ENCODE data around the gene TM7SF2.

DNA sequence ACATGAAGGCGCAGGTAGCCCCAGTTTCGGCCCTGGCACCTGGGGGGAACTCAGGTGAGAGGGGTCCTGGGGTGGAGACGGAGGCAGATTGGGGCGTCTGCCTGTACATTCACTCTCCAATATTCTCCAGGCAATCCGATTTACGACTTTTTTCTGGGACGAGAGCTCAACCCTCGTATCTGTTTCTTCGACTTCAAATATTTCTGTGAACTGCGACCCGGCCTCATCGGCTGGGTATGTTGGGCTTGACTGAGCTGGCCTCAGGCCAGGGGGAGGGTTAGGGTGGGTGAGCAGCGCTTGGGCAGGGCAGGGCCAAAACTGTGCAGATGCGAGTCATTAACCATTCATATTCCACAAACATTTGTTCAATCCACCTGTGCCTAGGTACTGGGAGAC lies 1.7 kb downstream of the TM7SF2 start:
- no peak for TF ChIP-seq CTCF (IDR thresholded peaks at IDR 0.05; ENCODE audit: low read depth, low read length)
- TF ChIP-seq MAX (IDR thresholded peaks at IDR 0.05; ENCODE audit: low read depth, low read length), result no peak
